Embryonic facial prominence (tissue), 1 donor: Measurements from ENCODE around the gene RNF126.

ENCODE experiments used
- DNase-seq: peaks from one replicate; pipeline ENCODE4 v3.0.0-alpha.2; 2016; ENCODE audit errors: extremely low spot score

The RNF126 gene

DNA sequence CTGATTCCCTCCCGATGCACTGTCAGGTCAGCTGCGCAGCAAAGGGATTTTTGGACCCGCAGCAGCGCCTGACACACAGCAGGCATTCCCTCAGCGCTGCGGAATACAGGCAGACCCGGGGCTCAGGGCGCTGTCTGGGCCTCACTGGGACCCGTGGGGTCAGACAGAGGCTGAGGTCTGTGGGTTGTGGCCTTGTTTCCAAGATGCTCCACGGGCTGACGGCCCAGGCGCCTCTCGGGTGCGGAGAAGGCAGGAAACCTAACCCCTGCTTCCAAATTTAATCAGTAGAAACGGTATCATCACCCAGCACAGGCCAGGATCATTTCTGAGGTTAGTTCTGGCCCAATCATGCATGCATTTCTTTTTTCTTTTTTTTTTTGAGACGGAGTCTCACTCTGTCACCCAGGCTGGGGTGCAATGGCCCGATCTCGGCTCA lies 686 bp upstream of the RNF126 start:
- no peak for DNase-seq

DNA sequence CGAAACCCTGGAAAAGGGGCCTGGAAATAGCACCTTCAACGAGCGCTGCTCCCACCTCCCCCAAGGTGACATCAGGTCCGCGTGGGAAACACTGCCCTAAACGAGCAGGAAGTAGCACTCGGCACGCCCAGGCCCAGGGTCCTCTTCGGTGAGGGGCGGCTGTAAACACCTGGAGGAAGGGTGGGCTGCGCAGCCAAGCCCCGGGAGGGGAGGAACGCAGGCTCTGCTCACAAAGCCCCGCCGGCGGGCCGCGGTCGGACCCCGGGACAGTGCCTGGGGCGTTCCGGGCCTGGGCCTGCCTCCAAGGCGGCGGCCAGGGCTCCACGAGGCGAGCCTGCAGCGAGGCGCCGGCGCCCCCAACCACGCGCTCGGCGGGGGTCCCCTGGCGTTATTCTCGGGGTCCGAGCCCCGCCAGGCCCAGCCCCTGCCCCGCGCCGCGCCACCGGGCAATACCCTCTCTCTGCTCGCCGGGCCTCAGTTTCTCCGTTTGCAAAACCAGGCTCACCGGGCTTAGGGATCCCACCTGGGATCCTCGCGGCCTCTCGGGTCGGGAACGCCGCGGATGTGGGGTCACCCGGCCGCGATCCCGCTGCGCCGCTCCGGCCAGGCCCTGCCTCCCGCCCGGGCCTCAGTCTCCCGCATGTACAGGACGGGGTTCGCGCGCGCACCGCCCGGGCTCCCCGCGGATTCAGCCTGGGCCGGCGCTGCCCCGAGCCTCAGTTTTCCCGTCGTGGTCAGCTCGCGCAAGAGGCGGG lies 630 bp downstream of the RNF126 start:
- DNase-seq: no peak

DNA sequence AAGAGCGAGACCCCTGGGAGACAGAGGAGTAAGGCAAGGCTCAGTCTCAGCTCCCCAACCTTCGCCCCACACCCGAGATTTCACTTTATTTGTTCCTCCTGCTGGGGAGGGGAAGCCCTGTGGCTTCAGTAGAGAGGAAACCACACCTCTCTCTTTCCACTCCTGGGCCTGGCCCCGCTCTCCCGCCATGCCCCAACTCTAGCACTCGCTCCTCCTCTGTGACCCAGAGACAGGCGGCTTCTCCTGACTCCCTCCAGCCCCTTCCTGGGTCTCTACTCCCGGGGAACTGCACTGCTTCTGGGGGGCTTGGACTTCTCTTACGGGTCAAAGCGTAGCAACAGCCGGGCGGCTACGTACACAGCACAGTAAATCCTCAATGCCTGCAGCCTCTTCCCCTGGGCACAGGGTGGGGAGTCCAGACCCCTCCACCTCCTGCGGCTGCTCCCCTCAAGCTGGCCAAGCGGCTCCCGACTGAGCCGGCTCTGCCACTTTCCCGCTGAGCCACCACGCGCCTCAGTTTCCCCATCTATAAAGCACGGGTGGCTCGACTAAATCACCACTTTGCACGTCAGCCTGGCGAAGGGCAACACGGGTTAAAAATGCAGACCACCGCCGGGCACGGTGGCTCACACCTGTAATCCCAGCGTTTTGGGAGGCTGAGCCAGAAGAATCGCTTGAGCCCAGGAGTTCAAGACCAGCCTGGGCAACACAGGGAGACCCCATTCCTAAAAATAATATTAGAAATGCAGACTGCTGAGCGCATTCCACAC lies 1.4 kb downstream of the RNF126 start:
- no peak for DNase-seq

DNA sequence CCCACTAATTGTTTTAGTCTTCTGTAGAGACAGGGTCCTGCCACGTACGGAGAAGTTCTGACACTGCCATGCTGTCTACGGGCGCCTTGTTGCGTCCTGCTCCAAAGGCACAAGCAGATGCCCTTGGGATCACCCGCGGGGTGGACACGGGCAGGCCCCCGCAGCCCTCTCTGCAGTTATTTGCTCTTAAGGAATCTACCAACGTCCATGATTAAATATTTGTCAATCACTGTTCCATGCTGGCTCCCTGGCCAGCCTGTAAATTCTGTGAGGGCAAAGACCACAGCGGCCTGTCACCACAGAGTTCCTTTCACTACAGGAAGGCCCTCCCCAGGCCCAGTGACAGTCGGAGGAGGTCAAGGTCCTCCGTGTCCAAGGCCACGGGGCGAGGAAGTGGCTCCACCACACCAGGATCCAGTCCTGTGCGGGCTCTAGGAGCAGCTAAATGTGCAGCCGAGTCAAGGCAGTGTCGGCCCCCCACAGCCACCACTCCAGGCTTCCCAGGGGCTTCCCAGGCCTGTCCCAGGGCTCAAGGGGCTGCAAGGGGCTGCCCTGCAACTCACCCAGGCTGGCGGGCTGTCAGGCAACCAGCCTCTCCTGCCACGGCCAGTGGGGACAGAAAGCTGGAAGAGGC lies 2.1 kb downstream of the RNF126 start:
- DNase-seq: no peak

DNA sequence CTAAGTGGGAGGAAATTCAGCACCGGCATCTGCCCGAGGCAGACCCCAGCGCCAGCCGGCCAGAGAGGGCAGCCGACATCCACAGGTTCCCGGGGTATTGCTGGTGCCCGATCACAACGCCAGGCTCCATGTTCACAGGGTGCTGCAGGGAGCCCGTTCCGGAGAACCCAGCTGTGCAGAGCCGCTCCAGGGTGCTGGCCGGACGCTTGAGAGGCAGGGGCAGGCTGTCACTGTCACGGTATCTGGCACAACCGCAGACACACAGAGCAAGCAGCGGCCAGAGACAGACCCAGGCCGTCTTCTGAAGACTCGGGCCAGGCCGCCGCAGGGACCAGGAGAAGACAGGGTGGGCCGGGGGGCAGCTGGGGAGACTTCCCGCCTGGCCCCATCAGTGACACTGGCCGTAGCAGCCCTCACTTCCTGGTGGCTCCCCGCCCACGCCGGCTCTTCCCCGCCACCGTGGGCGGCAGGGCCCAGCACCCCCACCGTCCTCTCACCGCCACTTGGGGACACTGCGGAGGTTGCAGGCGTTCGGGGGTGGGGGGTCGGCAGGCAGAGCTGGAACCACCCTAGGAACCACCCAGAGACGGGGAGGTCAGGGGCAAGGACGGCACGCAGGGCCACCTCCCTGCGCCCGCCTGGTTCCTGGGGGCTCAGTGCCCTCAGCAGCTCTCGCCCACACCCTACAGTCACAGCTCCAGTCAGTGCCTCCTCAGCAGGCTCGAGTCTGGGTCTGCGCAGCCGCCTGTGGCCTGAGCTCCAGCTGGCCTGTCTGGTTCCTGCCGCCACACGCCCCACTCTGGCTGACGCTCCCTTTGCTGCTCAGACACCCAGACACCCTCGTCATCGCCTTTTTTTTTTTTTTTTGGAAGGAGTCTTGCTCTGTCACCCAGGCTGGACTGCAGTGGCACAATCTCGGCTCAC lies 3.8 kb downstream of the RNF126 start:
- no peak for DNase-seq

DNA sequence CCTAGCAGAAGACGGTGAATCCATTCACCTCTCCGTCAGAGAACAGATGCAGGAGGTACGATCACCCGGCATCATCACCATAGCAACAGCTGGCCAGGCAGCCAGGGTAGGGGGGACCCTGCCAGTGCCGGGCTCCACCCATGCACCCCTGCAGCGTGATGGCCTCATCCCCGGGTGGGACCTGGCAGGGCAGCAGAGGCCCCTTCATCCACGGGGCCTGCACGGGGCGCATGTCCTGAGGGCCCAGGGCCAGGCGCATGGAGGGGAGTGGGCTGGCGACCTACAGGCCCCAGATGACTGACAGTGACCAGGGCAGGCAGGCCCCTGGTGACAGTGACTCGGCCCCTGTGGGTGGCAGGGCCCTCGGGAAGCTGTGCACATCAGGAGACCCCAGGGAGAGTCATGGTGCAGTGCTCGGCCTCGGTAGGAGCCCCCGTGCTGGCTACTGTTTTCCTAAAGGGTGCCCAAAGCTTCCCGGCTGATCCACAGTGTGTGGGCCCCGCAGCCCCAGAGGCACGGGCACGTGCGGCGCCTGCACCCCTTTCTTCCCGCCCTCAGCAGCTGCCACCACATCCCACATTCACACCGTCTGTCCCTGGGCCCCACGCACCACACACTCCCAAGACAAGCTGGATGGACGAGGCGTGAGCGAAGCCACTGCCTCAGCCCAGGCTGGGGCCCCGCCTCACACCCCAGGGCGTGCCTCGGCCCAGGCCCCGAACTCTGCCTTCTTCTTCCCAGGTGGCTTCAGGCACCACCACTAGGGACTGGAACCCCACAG lies 4.8 kb downstream of the RNF126 start:
- DNase-seq: no peak

DNA sequence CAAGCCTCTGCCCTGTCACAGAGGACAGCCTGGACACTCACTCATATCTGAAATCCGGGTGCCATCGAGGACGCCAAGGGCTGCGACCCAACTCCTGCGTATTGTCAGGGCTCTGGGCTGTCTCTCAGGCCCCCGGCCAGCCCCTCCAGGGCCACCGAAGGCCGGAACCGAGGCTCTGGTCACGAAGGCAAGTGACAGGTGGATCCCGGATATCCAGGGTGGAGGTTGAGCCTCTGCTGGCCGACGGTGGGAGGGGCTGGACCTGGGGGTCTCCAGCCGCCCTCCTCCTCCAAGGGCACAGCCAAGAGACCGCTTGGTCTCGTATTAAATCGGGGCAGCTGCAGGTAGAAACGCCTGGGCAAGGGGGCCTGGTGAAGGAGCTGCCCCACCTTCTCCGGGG lies 5.4 kb downstream of the RNF126 start:
- no peak for DNase-seq

DNA sequence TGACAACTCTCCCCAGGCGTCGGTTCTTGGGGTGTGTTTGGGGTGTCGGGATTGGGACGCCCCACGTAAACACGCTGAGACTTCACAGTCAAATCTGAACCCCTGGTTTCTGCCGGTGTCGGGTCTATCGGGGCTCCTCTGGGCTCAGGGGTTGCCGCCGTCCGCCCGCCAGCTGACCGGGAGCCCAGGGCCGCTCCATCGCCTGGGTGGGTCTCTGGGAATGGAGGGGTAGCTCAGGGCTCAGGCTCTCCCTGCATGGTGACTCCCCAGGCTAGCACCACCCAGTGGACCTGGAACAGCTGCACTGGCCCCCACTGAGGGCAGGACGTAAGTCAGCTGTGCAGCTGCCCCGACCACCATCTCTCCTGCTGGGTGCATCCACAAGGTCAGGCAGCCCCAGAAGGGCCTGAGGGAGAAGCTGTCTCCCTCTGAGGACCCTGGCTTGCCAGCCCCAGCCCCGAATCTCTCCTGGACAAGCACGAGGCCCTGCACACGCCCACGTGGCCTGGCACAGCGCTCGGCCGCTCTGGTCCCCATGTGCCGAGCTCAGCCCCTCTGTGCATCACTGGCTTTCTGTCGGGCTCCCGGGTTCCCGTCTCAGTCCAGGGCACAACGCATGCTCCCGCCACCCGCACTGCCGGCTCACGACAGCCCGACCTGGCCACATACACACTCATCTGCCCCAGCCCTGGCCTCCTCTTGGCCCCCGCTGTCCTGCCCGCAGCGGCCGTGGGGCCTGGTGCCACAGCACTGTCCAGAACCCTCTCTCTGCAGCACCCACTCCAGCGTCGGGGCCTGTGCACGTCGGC lies 6.1 kb downstream of the RNF126 start:
- DNase-seq: no peak

DNA sequence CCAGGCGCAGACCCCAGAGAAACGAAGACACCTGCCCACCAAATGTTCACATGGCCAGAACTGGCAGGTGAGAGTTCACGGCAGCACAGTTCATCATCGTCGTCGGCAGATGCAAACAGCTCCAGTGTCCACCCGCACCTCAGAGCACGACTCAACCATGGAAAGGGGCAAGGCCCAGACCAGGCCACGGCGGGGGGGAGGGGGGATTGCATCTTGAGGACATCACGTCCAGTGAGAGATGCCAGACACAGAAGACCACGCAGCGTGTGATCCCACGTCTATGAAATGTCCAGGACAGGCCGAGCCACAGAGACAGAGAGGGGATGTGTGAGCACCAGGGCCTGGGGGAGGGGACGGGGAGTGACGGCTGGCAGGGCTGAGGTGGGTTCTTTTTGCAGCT lies 7.3 kb downstream of the RNF126 start:
- DNase-seq: no peak

DNA sequence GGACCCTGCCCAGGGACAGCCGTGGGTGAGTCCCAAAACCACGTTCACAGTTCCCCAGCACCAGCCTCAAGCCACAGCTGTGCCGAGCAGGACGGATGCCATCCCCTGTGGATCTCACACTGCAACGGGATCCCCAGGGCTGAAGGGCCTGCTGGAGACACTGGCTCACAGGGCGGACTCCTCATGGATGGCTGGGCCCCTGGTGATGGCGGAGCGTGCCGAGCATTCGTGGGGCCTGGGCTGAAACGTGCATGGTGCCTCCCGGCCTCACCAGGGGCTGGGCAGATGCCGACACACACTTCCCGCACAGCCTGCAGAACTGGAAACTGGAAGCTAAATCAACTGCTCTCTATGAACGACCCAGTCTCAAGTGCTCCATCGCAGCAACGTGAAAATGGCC lies 9.6 kb downstream of the RNF126 start:
- no peak for DNase-seq

DNA sequence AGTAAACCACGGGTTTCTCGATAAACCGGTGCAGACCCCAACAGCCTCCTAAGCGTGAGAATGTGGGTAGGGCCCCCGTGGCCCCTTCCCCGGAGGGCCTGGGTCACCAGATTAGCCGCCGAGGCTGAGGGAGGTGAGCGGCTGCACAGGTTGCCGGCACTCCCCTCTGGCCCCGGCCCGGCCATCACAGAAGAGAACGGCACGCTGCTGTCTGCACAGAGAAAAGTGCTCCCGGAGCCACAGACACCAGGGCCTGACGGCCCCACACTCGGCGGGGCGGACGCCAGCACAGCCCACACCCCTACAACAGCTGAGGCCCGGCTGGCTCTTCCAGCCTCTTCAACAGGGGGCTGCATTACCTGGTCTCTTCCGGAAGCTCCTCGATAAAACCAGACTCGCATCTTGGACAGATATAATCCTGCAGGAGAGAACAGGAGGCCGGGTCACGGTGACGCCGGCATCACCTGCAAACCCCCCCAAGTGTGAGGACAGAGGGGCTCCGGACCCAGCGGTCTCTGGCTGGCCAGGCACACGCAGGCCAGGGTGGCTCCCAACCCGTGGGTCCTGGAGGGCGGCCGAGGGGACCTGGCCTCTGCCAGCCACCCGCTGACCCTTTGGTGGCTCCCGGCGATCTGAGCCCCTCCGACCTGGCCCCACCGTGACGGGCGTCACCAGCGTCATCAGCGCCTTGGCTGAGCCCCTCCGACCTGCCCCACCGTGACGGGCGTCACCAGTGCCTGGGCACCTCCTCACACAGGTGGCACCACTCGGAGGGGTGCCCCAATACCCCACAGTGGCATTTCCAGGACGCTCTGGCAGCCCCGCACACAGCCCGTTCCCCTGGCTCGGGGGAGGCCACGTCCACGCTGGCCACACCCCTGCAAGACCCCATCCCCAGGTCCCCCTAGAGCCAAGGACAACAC lies 10.3 kb downstream of the RNF126 start:
- no peak for DNase-seq

DNA sequence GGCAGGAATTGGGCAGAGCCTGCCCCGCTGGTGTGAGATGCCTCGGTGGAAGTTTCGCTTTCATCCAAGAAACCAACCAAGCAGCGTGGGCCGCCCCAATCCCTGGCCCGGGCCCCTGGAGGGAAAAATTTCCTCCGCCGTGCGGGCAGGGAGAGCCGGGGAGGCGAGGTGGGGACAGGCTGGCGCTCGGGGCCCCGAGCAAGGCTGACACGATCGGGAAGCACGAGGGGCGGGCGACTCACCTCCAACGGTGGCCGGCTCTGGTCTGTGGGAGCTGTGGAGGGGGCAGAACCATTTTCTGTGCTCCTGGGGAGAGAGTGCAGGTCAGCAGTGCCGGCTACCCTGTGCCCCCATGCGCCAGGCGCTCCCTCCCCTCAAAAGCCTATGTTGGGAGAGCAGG lies 11.0 kb downstream of the RNF126 start:
- DNase-seq: no peak

DNA sequence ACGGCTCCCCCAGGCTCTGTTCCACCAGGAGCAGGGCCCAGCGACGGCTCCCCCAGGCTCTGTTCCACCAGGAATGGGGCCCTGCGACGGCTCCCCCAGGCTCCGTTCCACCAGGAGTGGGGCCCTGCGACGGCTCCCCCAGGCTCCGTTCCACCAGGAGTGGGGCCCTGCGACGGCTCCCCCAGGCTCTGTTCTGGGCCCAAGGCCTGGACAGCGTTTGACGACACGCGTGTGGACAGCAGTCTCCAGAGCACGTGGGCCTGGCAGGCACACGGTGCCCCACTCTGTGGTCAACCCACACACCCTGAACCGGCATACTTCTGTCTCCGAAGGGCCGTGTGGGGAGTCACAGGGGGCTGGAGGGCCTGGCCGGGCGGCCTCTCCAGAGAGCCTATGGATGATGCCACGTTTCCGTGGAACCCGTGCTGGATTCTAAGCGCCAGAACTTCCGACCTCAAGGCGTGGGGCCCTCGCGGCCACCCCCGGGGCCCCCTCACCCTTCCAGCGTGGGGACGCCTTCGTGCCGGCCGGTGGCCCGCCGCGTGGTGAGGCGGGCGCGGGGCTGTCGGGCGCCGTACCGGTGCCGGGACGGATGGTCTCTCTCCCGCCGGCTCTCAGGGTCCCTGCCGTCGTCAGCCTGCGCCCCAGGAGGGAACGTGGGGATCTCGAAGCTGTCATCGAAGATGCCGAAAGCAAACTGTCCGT lies 11.7 kb downstream of the RNF126 start:
- DNase-seq: no peak

DNA sequence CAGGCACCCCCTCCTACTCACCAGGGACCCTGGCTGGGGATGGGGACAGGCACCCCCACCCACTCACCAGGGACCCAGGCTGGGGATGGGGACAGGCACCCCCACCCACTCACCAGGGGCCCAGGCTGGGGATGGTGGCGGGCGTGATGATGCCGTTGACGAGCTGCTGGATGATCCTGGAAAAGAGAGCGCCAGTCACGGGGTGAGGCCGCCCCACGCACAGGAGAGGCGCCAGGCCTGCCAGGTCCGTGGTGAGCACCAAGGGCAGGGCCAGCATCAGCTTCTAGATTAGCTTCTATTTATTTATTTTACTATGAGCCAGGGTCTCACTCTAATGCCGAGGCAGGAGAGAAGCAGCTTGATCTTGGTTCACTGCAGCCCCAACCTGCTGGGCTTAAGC lies 12.9 kb downstream of the RNF126 start:
- DNase-seq: no peak

DNA sequence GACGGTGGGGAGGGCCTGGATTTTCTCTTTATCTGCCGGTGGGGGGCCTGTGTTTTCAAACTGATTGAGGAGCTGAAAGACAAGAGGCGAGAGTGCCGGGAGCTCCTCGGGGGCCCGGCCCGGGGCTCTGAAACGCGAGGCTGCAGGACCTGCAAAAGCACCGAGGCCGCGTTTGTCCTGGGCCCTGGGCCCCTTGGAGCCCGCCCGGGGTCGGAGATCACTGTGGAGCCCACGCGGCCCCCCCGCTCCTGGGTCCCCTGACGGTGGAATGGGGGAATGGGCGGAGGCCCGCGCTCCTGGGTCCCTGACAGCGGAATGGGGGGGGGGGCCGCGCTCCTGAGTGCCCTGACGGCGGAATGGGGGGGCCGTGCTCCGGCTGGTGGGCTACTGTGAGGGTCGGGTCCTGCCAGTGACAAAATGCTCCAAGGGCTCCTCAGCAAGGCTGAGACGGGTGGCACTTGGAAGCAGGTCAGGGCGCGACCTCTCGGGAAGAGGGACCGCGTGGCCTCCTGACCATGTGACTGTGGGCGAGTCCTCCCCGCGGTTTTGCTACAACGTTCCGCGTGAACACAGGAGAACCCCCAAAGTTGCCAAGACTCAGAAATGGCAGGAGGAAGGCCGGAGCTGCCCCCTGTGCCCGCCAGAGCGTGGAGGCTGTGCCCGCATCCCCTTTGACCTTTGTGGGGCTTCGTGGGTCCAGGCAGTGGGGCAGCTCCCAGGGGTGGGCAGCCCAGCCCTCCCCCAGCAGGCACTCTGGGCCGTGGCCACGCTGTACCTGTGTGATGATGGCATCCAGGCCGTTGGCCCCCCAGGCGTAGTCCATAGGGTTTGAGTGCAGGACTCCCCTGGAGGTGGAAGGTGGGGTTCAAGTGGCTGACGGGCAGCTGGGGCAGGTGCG lies 13.9 kb downstream of the RNF126 start:
- no peak for DNase-seq

DNA sequence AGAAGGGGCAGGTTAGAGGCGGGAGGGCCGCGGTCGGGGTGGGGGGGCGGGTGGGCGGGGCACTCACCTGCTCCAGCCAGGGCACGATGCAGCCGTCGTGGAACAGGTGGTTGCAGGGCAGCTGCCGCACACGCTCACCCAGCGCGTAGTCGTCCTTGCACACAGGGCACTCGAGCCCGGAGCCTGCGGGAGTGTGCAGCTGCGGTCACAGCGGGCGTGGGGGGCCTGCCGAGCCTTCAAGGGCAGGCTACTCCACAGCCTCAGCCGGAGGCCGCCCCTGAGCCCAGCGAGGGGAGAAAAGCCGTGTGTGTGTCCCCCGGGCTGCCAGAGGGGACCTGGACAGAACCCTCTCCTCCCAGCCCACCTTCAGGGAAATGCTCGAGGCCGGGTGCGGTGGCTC lies 14.7 kb downstream of the RNF126 start:
- DNase-seq: no peak

DNA sequence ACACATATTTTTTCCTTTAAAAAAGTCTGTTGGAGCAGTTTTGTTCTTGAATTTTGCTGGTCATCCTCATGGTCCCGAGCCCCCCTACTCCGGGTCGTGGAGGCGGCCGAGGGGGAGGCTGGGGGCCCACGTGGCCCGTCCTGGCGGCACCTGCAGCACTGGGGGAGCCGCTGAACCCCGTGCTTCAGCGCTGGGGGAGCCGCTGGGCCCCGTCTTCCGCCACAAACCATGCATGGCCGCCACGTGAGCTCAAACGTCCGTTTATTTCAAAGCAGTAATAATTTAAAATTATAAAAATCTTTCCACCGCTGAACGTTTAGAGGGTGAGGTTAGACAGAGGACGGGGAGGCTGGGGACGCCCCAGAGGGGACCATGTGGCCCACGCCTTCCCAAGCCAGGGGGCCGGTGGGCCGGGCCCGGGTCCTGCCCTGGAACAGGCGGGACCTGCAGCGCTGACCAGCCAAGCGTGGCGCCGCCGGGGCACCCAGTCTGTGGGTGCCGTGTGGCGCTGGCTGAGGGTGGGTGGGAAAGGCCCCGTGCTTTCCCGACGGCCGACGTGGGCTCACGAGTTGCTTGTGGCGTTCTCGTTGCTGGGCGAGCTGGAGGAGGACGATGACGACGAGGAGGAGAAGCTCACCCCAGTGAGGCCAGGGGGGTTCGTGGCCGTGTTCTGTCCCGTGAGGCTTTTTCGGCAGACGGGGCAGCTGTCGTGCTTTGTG lies 15.3 kb downstream of the RNF126 start:
- DNase-seq: no peak
